CD4-positive, alpha-beta T cell treated with Interleukin-12 subunit alpha and Interleukin-12 subunit beta, for 1 hour (primary cell): ENCODE results near the gene SEC16A.

Experiments
- DNase-seq: peaks from one replicate; pipeline ENCODE4 v3.0.0-alpha.2; 2020

The SEC16A gene

DNA sequence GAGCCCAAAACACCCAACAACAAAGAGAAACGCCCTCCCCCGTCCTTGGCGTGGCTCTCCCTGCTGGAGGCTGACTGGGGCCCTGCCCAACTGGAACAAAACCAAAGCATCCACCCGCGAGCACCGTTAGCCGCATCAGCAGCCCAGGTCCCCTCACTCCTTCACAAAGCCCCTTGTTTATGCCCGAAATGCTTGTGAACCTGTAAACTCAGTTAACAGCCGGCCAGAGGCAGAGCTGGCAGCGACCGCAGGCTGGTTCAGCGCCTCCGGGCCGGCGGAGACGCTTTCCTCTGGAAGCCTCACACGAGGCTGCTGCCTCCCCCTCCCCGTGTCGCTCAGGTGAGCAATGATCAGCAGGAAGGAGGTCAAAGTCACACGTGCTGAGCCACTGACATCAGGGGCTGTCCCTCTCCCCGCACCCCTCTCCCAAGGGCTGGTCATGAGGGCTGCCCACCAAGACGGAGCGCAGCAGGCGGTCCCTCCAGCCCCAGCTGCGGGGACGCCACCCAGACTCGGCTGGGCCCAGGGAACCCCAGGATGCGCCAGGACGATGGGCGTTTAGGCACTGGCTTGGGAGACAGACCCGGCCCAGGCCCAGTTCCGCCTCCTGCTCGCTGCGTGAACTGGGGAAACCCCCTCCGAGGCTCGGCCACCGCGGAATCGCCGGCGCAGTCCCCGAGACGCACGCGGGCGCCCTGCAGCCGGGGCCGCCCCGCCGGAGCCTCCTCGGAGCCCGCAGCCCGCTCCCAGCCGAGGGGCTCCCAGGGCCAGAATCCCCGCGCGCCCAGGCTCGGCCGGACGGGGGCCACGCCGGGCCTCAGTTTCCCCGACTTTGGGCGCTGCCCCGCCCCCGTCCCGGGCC lies 83.4 kb downstream of the SEC16A start:
- peak; percentile 53 for DNase-seq

DNA sequence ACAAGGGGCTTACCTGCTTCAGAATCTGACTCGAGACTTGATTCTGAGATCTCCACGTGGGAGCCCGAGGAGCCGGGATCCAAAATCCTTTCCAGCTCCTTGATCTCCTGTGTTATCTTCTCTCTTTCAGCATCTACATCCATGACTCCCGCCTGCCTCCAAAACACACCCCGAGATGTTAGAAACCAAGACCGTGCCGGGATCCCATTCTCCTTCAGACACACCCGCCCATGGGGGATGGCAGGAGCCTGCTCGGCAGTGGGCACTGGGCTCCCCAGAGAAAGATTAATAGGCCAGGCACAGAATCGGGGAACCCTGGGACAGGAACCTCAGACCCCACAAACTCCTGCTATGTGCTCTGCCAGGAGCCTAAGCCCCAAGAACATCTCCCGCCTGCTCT lies 84.6 kb downstream of the SEC16A start:
- no peak for DNase-seq

DNA sequence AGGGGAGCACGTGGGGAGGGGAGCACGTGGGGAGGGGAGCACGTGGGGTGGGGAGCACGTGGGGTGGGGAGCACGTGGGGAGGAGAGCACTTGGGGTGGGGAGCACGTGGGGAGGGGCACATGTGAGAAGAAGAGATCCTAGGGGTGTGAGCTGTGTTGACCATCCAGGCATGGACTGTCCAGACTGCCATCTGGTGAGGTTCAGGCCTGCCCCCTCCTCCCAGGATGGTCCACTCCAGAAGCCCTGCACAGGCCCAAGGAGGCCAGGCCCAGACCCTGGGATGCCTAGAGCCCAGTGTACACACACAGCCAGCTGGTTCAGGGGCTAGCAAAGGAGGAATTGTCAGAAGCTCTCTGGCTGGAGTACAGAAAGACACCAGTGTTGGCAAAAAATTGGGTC lies 85.2 kb downstream of the SEC16A start:
- DNase-seq = no peak

DNA sequence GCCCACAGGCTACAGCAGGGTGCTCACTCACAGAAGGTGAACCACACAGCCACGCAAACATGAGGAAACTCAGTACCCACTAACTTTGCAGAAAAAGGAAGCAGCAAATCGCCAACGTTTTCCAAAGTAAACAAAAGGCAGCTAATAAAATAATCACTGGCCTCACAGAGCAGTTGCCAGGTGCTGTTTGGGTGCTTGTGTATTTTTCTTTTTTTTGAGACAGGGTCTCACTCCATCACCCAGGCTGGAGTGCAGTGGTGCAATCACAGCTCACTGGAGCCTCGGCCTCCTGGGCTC lies 86.7 kb downstream of the SEC16A start:
- no peak for DNase-seq

DNA sequence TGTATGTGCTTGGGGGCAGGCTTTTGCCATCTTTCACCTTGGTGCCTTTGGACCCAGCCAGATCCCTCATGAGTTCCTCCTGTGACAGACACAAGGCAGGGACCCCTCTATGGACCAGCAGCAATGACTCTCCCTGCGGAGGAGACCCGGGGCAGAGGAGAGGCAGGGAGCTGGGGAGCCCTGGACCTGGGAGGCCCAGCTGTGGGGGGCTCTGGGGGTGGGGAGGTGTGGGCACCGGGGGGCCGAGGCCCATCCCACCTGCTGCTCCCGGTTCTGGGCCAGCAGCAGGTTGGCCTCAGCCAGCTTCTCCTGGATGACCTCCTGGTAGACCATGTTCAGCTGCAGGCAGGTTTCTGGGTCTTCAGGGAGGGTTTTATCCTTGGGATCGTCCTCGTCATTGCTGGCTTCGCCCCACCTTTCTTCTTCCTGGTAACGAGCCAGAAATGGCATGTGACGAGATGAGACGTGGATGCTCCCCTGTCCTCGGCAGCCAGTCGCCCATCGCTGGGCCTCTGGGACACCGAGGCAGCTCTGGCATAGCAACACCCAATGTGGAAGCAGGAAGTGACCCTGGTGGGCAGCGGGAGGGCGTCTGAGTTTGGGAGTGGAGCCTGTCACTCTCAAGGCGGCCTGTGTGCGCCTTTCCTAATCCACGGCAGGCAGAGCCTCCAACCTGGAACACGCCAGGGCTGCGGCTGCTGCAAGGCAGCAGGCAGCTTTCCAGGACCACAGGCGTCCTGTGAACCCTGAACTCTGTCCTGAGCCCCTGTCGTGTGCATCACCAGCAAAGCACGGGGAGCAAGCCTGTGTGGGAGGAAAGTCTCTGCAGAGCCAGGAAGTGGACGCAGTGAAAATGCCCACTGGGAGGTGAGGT lies 87.3 kb downstream of the SEC16A start:
- DNase-seq = no peak

DNA sequence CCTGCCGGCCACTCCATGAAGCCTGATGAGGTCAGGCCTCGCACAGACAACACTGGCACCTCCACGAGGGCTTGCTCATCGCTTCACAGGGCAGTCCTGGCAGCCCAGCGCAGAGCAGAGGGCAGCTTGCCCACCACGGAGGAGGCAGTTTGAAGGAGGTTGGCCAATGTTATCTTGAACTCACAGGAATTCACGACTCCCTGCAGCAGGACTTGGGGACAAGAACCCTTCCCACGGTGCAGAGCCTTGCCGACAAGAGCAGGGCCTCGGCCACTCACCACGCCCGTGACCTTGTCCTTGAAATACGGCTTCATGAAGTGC lies 87.9 kb downstream of the SEC16A start:
- DNase-seq = no peak

DNA sequence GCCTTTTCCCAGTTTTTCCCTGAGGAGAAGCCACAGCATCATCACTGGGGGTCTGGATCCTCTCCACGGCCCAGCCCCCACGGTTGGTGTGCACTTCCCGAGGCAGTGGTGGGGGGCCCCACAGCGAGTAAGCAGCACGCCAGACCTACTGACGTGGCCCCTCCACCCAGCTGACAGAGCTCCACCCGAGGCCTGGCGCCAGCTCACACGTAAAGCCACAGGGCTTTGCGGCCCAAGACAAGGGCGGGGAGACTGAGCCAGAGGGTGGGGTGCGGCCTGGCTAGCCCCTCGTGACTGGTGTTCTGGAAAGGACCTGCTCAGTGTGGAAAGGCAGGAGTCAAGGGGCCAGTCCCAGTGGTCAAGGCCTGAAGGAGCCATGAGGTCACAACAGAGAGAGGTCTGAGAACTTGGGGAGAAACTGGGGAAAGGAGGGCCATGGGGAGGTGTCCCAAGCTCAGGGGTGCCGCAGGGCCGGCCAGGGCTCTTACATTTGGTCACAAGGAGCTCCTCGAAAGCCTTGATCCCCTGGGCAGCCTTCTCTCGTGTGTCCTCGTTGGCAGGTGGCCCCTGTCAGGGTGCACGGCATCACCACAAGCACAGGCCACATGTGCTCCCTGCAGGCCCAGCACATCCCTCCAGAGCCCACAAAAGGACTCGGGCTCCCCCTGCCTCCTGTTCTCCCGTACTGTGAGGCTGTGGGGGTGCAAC lies 88.4 kb downstream of the SEC16A start:
- no peak for DNase-seq

DNA sequence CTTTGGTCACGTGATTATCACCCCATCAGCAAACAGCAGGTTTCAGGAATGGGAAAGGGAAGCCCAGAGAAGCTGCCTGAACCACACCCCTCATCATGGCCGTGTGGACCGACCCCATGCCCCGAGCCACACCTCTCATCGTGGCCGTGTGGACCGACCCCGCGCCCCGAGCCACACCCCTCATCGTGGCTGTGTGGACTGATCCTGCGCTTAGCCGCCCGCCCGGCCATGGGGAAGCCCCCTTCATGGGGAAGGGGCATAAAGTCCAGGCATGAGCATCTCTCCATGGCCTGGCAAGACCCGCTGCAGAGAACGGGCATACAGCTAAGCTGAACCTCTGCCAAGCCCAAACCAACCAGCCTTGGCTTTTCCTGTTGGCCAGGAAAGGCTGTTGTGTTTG lies 89.3 kb downstream of the SEC16A start:
- no peak for DNase-seq

DNA sequence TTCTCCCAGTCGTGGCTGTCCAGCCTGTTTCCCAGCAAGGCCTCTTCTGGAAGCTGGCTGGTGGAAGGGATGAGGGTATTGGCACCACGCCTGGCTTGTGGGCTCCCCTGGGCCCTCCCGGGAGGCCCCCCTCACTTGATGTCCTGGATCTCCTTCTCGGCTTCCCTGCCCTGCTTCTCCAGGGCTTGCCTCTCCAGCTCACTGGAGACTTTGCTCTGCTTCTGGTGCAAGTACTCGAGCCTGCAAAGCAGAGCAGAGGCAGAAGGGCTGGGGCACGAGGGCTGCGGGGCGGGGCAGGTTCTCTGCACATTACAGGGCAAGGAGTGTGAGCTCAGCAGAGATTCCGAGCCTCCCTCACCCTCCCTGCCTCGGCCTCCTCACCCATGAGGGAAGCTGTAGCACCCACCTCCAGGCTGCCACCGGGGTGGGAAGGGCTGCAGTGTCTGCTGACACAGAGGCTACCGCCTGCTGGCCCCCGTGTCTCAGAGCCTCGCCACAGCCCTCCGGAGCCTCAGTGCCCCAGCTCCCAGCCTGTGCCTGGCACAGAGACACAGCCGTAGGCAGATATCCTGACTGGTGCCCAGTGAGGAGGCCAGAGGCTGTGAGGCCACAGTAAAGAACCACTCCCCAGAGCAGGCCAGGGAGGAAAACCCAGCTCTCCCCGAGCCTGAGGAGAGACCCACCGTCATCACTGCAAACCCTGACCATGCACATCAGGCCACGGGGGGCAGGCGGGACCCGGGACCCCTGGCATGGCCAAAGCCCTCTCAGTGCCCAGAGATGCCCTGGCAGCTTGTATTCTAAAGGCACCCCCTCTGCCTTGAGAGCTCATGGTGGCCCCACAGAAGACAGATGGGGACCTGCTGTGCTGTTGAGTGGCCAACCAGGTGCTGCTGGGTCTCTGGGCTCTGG lies 90.0 kb downstream of the SEC16A start:
- no peak for DNase-seq

DNA sequence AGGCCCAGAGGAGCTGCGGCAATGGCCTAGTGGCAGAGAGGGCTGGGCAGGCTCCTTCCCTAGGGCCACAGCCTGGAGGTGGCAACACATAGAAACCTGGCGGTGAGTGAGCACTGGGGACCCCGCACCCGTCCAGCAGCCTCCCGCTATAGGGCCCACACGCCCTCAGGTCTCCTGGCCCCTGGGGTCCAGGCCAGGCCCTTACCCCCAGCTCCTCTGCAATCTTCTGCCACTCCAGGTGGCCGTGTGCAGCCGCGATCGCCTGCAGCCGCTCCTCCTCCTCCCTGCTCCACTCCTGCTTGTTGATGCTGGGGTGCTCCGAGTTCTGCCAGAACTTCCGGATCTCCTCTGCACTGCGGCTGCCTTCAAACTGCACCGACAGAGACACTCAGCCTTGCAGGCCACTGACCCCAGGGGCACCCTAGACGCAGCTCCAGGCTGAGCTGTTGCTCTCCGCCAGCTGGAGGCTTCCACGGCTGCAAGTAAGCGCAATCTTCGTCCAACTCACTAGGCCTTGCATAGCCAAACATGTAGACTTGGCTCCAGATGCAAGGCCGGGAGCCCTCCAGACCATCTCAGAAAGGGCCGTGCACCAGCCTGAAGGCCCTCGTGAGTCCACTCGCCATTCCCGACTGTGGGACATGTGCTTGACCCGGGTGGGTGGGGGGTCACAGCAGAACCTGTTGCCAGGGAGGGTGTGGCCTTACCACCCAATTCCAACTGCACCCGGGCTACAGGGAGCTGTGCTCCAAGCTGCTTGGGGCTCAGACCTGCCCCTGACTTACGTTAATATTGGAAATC lies 90.9 kb downstream of the SEC16A start:
- no peak for DNase-seq
